HepG2 (cell line): ENCODE results near the gene SH3YL1. TPM values are rescaled to one million over a fixed set of nuclear protein-coding genes. Genes with fewer than 3 reads are reported as not detected.
A peak's percentile ranks its signal among the peaks of the same experiment; 100 is the strongest.

Source experiments
- ATAC-seq: fragments of 200-7000 bp; cut with Tn5 transposase; 3 replicates; pipeline ENCODE4 v1.9.1; 2020; ENCODE audit warnings: mild to moderate bottlenecking, moderate library complexity
- BruUV-seq: library from RNA; stranded (reverse); fragments of 400-500 nt; replicated peaks from 2 replicates; lab custom pipeline; 2021; lab: Mats Ljungman, UMichigan
- CTCF ChIA-PET: fragments of 300-600 bp; formaldehyde crosslinking; extraction: SDS; loops from one replicate; lab custom pipeline; 2021; ENCODE audit warnings: low total read pairs, inconsistent platforms, low intra/inter-chr PET ratio; lab: Yijun Ruan, JAX
- POLR2A ChIA-PET: fragments of 350-600 bp; sonication (Branson Sonifier 250); formaldehyde crosslinking; loops from one replicate; lab custom pipeline; 2020; ENCODE audit warnings: antibody characterized with exemption, inconsistent platforms; lab: Yijun Ruan, JAX
- DNase-seq: peaks from one replicate; pipeline ENCODE4 v3.0.0-alpha.2; 2015; ENCODE audit warnings: low spot score
- FAIRE-seq: peaks from 3 replicates; lab custom pipeline; 2011; peaks lifted over from hg19 to GRCh38; lab: Jason Lieb, UNC
- H2AFZ ChIP-seq: one replicate; pipeline ENCODE4 v1.6.1; 2011; ENCODE audit warnings: low read length, inconsistent platforms
- H3K27ac ChIP-seq: fragments of 300-600 bp; 3 replicates; pipeline ENCODE4 v1.8.0; 2011; ENCODE audit warnings: mixed run types, mild to moderate bottlenecking, mixed read lengths, low read length, inconsistent platforms; ENCODE audit not compliant: insufficient read depth; ENCODE audit errors: extremely low read length
- H3K27me3 ChIP-seq, 2 experiments: fragments of 200-600 bp in 1 of 2; 2 replicates in 1 of 2; 3 replicates in 1 of 2; pipeline versions ENCODE4 v1.6.0 to v1.8.0; 2011; ENCODE audit warnings: low read length in 2 of 2, mild to moderate bottlenecking in 2 of 2, moderate library complexity in 2 of 2, inconsistent platforms in 1 of 2; ENCODE audit not compliant: insufficient read depth in 2 of 2, control insufficient read depth in 1 of 2
- H3K36me3 ChIP-seq, 2 experiments: fragments of 200-600 bp in 1 of 2; replicated peaks in 1 of 2; 2 replicates in 1 of 2; 3 replicates in 1 of 2; pipeline versions ENCODE4 v1.5.1 to v1.8.0; 2011; ENCODE audit warnings: low read length in 2 of 2, inconsistent platforms in 1 of 2; ENCODE audit not compliant: insufficient read depth in 2 of 2, control insufficient read depth in 1 of 2
- H3K4me1 ChIP-seq: 2 replicates; pipeline ENCODE4 v1.5.1; 2012; ENCODE audit warnings: low read length, inconsistent platforms; ENCODE audit not compliant: insufficient read depth
- H3K4me2 ChIP-seq: 2 replicates; pipeline ENCODE4 v1.6.0; 2011; ENCODE audit warnings: low read depth, low read length, inconsistent platforms
- H3K4me3 ChIP-seq, 3 experiments: fragments of 200-600 bp in 1 of 3; sonication (generic), shearing (Covaris generic) in 1 of 3; replicated peaks in 1 of 3; 2 replicates each; pipeline ENCODE4 v1.5.1; 2011 to 2016; ENCODE audit warnings: low read length in 3 of 3, inconsistent platforms in 2 of 3, low read depth in 2 of 3, mild to moderate bottlenecking in 2 of 3, control low read depth in 1 of 3, mixed read lengths in 1 of 3; ENCODE audit not compliant: insufficient read depth in 1 of 3
- H3K79me2 ChIP-seq: one replicate; pipeline ENCODE4 v1.6.1; 2011; ENCODE audit warnings: low read length, inconsistent platforms; ENCODE audit not compliant: insufficient read depth
- H3K9ac ChIP-seq: 2 replicates; pipeline ENCODE4 v1.6.0; 2011; ENCODE audit warnings: mild to moderate bottlenecking, low read depth, low read length, inconsistent platforms; ENCODE audit not compliant: insufficient read depth
- H3K9me3 ChIP-seq: 2 replicates; pipeline ENCODE4 v1.5.1; 2012; ENCODE audit warnings: mild to moderate bottlenecking, low read length
- H4K20me1 ChIP-seq: 2 replicates; pipeline ENCODE4 v1.6.0; 2011; ENCODE audit warnings: inconsistent platforms, mild to moderate bottlenecking, low read length, moderate library complexity; ENCODE audit not compliant: insufficient read depth
- GLI4 ChIP-seq: sonication (generic); formaldehyde crosslinking; IDR thresholded peaks from 2 replicates; pipeline ENCODE4 v1.5.1; 2020; ENCODE audit warnings: missing genetic modification reagents, mild to moderate bottlenecking, moderate library complexity, borderline replicate concordance
- POGZ ChIP-seq: sonication (generic); formaldehyde crosslinking; IDR thresholded peaks from 2 replicates; pipeline ENCODE4 v1.4.0; 2020; ENCODE audit warnings: mild to moderate bottlenecking, missing genetic modification reagents
- SRSF9 ChIP-seq: fragments of 200-400 bp; formaldehyde crosslinking; IDR thresholded peaks from 2 replicates; pipeline ENCODE4 v1.6.1; 2018; ENCODE audit warnings: borderline replicate concordance, mild to moderate bottlenecking, low read depth, low read length; ENCODE audit not compliant: insufficient read depth, poor library complexity, severe bottlenecking
- STAT5B ChIP-seq: sonication (generic); formaldehyde crosslinking; IDR thresholded peaks from 2 replicates; pipeline ENCODE4 v1.4.0; 2020; ENCODE audit warnings: missing genetic modification reagents
- TOE1 ChIP-seq: sonication (generic); formaldehyde crosslinking; IDR thresholded peaks from 2 replicates; pipeline ENCODE4 v1.4.0; 2020; ENCODE audit warnings: mild to moderate bottlenecking, missing genetic modification reagents
- ZSCAN22 ChIP-seq: sonication (generic); formaldehyde crosslinking; IDR thresholded peaks from 2 replicates; pipeline ENCODE4 v1.4.0; 2020; ENCODE audit warnings: mild to moderate bottlenecking, missing genetic modification reagents
- WGBS: methylation state at CpG from one replicate; pipeline ENCODE4 v1.1.6; 2017; ENCODE audit warnings: low lambda C conversion rate; 5-methylcytosine and 5-hydroxymethylcytosine counted together
- in situ Hi-C: cut with HindIII; loops from 2 replicates; pipeline ENCODE4 v1.10.0; 2017; ENCODE audit warnings: low pct_unique_long_range_greater_than_20kb; ENCODE audit not compliant: extremely low pct_ligation_motif_present
- intact Hi-C: fragments of 100-400 bp; cut with micrococcal nuclease; formaldehyde crosslinking; loops from one replicate; pipeline ENCODE4 v1.10.0; 2022; ENCODE audit not compliant: unreplicated experiment
- polyA plus RNA-seq, 8 experiments: library from polyadenylated mRNA; depleted of rRNA in 3 of 8; stranded (reverse) in 7 of 8; unstranded in 1 of 8; fragments of >200 nt; fragmentation: Illumina TruSeq in 4 of 8; extraction: Trizol in 4 of 8; gene quantifications; 2 replicates each; pipeline versions ENCODE4 v1.2.1 to v1.2.3, GENCODE V29; 2011 to 2016; ENCODE audit warnings: low read depth in 4 of 8, missing spikeins in 1 of 8, mixed read lengths in 1 of 8; ENCODE audit not compliant: insufficient read depth in 1 of 8
- total RNA-seq, 5 experiments: library from RNA; depleted of rRNA; stranded (reverse); fragments of >200 nt; fragmentation: Illumina TruSeq; extraction: Trizol; gene quantifications; 2 replicates each; pipeline ENCODE4 v1.2.3, GENCODE V29; 2016; ENCODE audit warnings: low read depth in 1 of 5
- TF ChIP-seq, protein P1 (sequence below): sonication (generic); formaldehyde crosslinking; IDR thresholded peaks from 2 replicates; pipeline ENCODE4 v1.4.0; 2020; ENCODE audit warnings: mild to moderate bottlenecking, missing genetic modification reagents
- TF ChIP-seq, protein P2 (sequence below): sonication (generic); formaldehyde crosslinking; IDR thresholded peaks from 2 replicates; pipeline ENCODE4 v1.5.0; 2020; ENCODE audit warnings: missing genetic modification reagents
- TF ChIP-seq, protein P3 (sequence below): sonication (generic); formaldehyde crosslinking; IDR thresholded peaks from 2 replicates; pipeline ENCODE4 v1.5.1; 2020; ENCODE audit warnings: mild to moderate bottlenecking, missing genetic modification reagents
- TF ChIP-seq, protein P4 (sequence below): sonication (generic); formaldehyde crosslinking; IDR thresholded peaks from 2 replicates; pipeline ENCODE4 v1.5.1; 2020; ENCODE audit warnings: missing genetic modification reagents, mild to moderate bottlenecking, borderline replicate concordance

The SH3YL1 gene
- total and polyA plus RNA-seq, 2 of the 13 experiments (the other 11 are each of a cell fraction or from before 2014, with no cell fraction given): 13.0 to 48.2 TPM

DNA sequence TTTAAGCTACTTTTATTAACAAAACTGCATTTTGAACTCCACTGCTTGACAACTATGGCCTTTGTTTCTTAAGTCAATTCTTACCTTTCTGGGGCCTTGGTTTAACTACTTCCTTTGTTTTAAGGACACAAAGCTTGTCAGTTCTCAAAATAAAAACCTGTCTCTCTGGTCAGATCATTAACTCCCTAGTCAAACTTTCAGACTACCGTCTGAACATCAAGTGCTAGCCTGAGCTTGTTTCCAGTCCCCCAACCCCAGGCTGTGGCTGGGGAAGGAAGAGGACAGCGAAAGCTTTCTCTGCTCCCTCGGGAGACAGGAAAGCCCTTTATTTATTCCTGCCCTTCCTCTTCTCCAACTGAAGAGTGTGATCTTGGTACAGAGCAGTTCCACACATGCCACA is 1.7 kb downstream of the SH3YL1 start (continued):
- TF ChIP-seq, protein P1, sequence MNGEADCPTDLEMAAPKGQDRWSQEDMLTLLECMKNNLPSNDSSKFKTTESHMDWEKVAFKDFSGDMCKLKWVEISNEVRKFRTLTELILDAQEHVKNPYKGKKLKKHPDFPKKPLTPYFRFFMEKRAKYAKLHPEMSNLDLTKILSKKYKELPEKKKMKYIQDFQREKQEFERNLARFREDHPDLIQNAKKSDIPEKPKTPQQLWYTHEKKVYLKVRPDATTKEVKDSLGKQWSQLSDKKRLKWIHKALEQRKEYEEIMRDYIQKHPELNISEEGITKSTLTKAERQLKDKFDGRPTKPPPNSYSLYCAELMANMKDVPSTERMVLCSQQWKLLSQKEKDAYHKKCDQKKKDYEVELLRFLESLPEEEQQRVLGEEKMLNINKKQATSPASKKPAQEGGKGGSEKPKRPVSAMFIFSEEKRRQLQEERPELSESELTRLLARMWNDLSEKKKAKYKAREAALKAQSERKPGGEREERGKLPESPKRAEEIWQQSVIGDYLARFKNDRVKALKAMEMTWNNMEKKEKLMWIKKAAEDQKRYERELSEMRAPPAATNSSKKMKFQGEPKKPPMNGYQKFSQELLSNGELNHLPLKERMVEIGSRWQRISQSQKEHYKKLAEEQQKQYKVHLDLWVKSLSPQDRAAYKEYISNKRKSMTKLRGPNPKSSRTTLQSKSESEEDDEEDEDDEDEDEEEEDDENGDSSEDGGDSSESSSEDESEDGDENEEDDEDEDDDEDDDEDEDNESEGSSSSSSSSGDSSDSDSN: peak; percentile 78
- TF ChIP-seq, protein P2, sequence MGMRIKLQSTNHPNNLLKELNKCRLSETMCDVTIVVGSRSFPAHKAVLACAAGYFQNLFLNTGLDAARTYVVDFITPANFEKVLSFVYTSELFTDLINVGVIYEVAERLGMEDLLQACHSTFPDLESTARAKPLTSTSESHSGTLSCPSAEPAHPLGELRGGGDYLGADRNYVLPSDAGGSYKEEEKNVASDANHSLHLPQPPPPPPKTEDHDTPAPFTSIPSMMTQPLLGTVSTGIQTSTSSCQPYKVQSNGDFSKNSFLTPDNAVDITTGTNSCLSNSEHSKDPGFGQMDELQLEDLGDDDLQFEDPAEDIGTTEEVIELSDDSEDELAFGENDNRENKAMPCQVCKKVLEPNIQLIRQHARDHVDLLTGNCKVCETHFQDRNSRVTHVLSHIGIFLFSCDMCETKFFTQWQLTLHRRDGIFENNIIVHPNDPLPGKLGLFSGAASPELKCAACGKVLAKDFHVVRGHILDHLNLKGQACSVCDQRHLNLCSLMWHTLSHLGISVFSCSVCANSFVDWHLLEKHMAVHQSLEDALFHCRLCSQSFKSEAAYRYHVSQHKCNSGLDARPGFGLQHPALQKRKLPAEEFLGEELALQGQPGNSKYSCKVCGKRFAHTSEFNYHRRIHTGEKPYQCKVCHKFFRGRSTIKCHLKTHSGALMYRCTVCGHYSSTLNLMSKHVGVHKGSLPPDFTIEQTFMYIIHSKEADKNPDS (CRISPR knock-in tag): no peak
- 0 out of 2 replicates have a peak, but pooled peaks have one; percentile 16 for TF ChIP-seq POGZ (CRISPR knock-in tag)
- TF ChIP-seq GLI4: peak; percentile 3; the same call in 1 of the 2 replicates

DNA sequence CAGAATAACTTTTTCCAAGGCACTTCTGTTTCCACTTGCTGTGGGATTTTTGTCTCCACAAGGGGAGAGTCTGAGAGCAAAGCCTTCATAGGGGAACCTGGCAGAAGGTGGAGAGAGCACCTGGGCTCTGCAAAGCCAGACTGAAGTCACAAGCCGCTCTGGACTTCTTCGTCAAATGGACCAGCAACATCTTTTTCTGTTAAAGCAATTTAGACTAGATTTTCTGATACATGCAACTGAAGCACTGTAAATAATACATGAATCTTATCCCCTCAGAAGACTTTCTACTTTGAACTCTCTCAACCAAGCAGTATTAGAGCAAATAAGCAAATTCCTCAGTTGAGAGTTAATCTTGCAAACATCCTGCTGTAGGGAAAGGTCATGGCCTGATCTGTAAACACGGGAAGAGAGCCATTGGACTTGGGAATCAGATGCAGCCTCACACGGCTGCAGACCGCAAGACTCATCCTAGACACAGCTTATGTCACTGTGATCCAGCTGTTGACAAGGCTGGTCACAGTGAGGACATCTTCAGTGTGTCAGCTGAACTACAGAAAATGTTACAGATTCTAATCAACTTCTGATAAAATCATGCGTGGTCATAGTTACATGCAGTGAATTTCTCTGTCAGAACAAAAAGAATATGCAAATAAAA is 3.2 kb downstream of the SH3YL1 start:
- Histone ChIP-seq H3K4me2 (peak overlapping the region; percentile 98), H3K27ac (peak overlapping the region; percentile 86), H3K79me2 (peaks cover 14% of the 10 kb centered on the region), H3K4me1 (peaks cover 68% of the 10 kb centered on the region), H3K36me3 (no peaks in the 10 kb centered on the region), H4K20me1 (no peaks in the 10 kb centered on the region), H3K4me3 (peak overlapping the region; percentile 23 to 54 (median 38); a peak in 5 of 6 replicates), H2AFZ (no peak overlapping the region), H3K9me3 (peaks cover 5% of the 10 kb centered on the region; the same call in 1 of the 2 replicates), H3K9ac (peak overlapping the region; percentile 61), H3K27me3 (peaks cover 0 to 5% of the 10 kb centered on the region in 2 experiments; a peak in 1 of 5 replicates)
- WGBS: 0% methylated on average over 6 of the region's 6 CpGs
- intact Hi-C loops: loop anchor here (1.0 kb wide), 2 partner anchors 11 to 84 kb away; no protein-coding TSS in a partner anchor
- DNase-seq (peak; percentile 99), FAIRE-seq (peak; percentile 93), ATAC-seq (peak; percentile 88)
- BruUV-seq: no TSS peak
- in situ Hi-C loops: no loop called here
- POLR2A ChIA-PET: interaction anchor here (2.1 to 11.0 kb wide), 6 partner anchors 10 to 416 kb away, joined by 7 to 156 read pairs (median 14); partner anchors contain the start of genes ALKAL2 and TMEM18
- CTCF ChIA-PET: interaction anchor here (0.6 to 1.2 kb wide), 3 partner anchors 11 to 85 kb away, joined by 4 read pairs; no protein-coding TSS in a partner anchor
- TF ChIP-seq STAT5B (CRISPR knock-in tag): peak; percentile 98
- TF ChIP-seq SRSF9: no peak
- TF ChIP-seq, protein P3, sequence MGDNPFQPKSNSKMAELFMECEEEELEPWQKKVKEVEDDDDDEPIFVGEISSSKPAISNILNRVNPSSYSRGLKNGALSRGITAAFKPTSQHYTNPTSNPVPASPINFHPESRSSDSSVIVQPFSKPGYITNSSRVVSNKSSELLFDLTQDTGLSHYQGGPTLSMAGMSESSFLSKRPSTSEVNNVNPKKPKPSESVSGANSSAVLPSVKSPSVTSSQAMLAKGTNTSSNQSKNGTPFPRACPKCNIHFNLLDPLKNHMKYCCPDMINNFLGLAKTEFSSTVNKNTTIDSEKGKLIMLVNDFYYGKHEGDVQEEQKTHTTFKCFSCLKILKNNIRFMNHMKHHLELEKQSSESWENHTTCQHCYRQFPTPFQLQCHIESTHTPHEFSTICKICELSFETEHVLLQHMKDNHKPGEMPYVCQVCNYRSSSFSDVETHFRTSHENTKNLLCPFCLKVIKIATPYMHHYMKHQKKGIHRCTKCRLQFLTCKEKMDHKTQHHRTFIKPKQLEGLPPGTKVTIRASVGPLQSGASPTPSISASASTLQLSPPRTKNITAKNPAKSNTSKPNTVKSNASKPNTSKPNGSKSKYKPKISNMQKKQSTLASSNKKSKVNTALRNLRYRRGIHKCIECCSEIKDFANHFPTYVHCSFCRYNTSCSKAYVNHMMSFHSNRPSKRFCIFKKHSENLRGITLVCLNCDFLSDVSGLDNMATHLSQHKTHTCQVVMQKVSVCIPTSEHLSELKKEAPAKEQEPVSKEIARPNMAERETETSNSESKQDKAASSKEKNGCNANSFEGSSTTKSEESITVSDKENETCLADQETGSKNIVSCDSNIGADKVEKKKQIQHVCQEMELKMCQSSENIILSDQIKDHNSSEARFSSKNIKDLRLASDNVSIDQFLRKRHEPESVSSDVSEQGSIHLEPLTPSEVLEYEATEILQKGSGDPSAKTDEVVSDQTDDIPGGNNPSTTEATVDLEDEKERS (CRISPR knock-in tag): no peak
- peak; percentile 98 for TF ChIP-seq TOE1 (CRISPR knock-in tag)
- TF ChIP-seq, protein P4, sequence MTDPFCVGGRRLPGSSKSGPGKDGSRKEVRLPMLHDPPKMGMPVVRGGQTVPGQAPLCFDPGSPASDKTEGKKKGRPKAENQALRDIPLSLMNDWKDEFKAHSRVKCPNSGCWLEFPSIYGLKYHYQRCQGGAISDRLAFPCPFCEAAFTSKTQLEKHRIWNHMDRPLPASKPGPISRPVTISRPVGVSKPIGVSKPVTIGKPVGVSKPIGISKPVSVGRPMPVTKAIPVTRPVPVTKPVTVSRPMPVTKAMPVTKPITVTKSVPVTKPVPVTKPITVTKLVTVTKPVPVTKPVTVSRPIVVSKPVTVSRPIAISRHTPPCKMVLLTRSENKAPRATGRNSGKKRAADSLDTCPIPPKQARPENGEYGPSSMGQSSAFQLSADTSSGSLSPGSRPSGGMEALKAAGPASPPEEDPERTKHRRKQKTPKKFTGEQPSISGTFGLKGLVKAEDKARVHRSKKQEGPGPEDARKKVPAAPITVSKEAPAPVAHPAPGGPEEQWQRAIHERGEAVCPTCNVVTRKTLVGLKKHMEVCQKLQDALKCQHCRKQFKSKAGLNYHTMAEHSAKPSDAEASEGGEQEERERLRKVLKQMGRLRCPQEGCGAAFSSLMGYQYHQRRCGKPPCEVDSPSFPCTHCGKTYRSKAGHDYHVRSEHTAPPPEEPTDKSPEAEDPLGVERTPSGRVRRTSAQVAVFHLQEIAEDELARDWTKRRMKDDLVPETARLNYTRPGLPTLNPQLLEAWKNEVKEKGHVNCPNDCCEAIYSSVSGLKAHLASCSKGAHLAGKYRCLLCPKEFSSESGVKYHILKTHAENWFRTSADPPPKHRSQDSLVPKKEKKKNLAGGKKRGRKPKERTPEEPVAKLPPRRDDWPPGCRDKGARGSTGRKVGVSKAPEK (CRISPR knock-in tag): peak; percentile 89; the same call in 1 of the 2 replicates
- no peak for TF ChIP-seq ZSCAN22 (CRISPR knock-in tag)
